Small intestine (tissue), 7 donors: ENCODE data around the gene ARG1. TPM values are rescaled to one million over a fixed set of nuclear protein-coding genes. Genes with fewer than 3 reads are reported as not detected.

Experiments used
- DNase-seq, 2 donors: peaks; one replicate each; pipeline versions ENCODE4 v3.0.0 to v3.0.0-alpha.2; 2013
- FAIRE-seq: peaks from 2 replicates; lab custom pipeline; 2012; peaks lifted over from hg19 to GRCh38; lab: Jason Lieb, UNC
- H3K27ac ChIP-seq, 3 donors: one replicate each; pipeline ENCODE4 v1.5.1; 2013; ENCODE audit warnings: low read length in 2 of 3, mild to moderate bottlenecking in 2 of 3, control low read depth in 1 of 3, inconsistent platforms in 1 of 3, low read depth in 1 of 3, moderate library complexity in 1 of 3
- H3K27me3 ChIP-seq, 3 donors: one replicate each; pipeline ENCODE4 v1.6.1; 2013; ENCODE audit warnings: low read length in 3 of 3, inconsistent platforms in 1 of 3; ENCODE audit not compliant: control insufficient read depth in 3 of 3, insufficient read depth in 3 of 3
- H3K36me3 ChIP-seq, 3 donors: one replicate each; pipeline ENCODE4 v1.6.1; 2013; ENCODE audit warnings: low read length in 3 of 3, inconsistent platforms in 1 of 3, low read depth in 1 of 3, mild to moderate bottlenecking in 1 of 3, moderate library complexity in 1 of 3; ENCODE audit not compliant: control insufficient read depth in 3 of 3, insufficient read depth in 2 of 3
- H3K4me1 ChIP-seq, 3 donors: one replicate each; pipeline ENCODE4 v1.6.1; 2013; ENCODE audit warnings: low read length in 2 of 3, inconsistent platforms in 1 of 3, low read depth in 1 of 3, mild to moderate bottlenecking in 1 of 3, moderate library complexity in 1 of 3; ENCODE audit not compliant: control insufficient read depth in 3 of 3, insufficient read depth in 2 of 3
- H3K4me3 ChIP-seq, 3 donors: one replicate each; pipeline ENCODE4 v1.5.1; 2013; ENCODE audit warnings: low read length in 3 of 3, control low read depth in 1 of 3, inconsistent platforms in 1 of 3, low read depth in 1 of 3, mild to moderate bottlenecking in 1 of 3, moderate library complexity in 1 of 3
- H3K9me3 ChIP-seq, 2 donors: one replicate each; pipeline ENCODE4 v1.6.1; 2013; ENCODE audit warnings: low read depth in 1 of 2, low read length in 1 of 2; ENCODE audit not compliant: control insufficient read depth in 2 of 2, insufficient read depth in 1 of 2
- WGBS, 3 donors: extraction: QIAGEN DNeasy Blood & Tissue Kit; methylation state at CpG; one replicate each; pipeline ENCODE4 v1.1.7; 2013; 5-methylcytosine and 5-hydroxymethylcytosine counted together
- polyA plus RNA-seq, 4 donors: library from polyadenylated mRNA; stranded (reverse) in 3 of 4; unstranded in 1 of 4; fragments of 200-250 nt in 3 of 4; fragments of 120-200 nt in 1 of 4; gene quantifications; one replicate each; pipeline versions ENCODE4 v1.2.1 to v1.2.3, GENCODE V29; 2013
- donor health status: healthy with polysubstance abuse.
- donor health status: control.
- donor health status: control.
- donor health status: Bipolar disorder and iron deficiency.
- donor health status: healthy.

ARG1 gene
- polyA plus RNA-seq, 4 donors, result 0.34 to 1.1 (median 0.49) TPM; not detected in 1

- Histone ChIP-seq H3K4me1 (no peaks in the 10 kb centered on the region), H3K27me3 (no peaks in the 10 kb centered on the region), H3K9me3 (no peaks in the 10 kb centered on the region), H3K27ac (no peak overlapping the region), H3K4me3 (no peak overlapping the region), H3K36me3 (peaks cover 13 to 32% (median 30%) of the 10 kb centered on the region in 3 donors)
- DNase-seq, result no peak
- no peak for FAIRE-seq
- WGBS, 3 donors, result 93 to 96% (median 95%) methylated on average over 11 of the region's 11 CpGs
Observed at GRCh38 chr6:131594074-131594473, 21.0 kb downstream of the ARG1 start.

- H3K9me3 ChIP-seq, result no peaks in the 10 kb centered on the region
- 95 to 100% (median 96%) methylated on average over 3 of the region's 3 CpGs for WGBS, 3 donors
- no peaks in the 10 kb centered on the region for H3K27me3 ChIP-seq
- no peaks in the 10 kb centered on the region for H3K4me1 ChIP-seq
- peak; percentile 2 to 11 for DNase-seq
- FAIRE-seq, result no peak
- no peak overlapping the region for H3K27ac ChIP-seq
- peaks cover 14 to 27% (median 26%) of the 10 kb centered on the region in 3 donors for H3K36me3 ChIP-seq
- no peak overlapping the region for H3K4me3 ChIP-seq
Observed at GRCh38 chr6:131597446-131597845, 24.4 kb downstream of the ARG1 start.

GRCh38 chr6:131600716-131601115 is 27.7 kb downstream of the ARG1 start:
- Histone ChIP-seq H3K4me1 (no peaks in the 10 kb centered on the region), H3K27ac (no peak overlapping the region), H3K9me3 (no peaks in the 10 kb centered on the region), H3K27me3 (no peaks in the 10 kb centered on the region), H3K36me3 (peaks cover 8 to 25% (median 16%) of the 10 kb centered on the region in 3 donors), H3K4me3 (no peak overlapping the region)
- DNase-seq (no peak), FAIRE-seq (no peak)
- 85 to 93% (median 90%) methylated on average over 4 of the region's 4 CpGs for WGBS, 3 donors

GRCh38 chr6:131602781-131603312 is 29.8 kb downstream of the ARG1 start:
- Histone ChIP-seq H3K27ac (peak overlapping the region in 1 of 3 donors; percentile 30), H3K27me3 (no peaks in the 10 kb centered on the region), H3K36me3 (peaks cover 9 to 22% (median 11%) of the 10 kb centered on the region in 3 donors), H3K9me3 (no peaks in the 10 kb centered on the region), H3K4me1 (no peaks in the 10 kb centered on the region), H3K4me3 (no peak overlapping the region)
- DNase-seq (peak; percentile 44 to 61), FAIRE-seq (peak; percentile 49)
- 73 to 77% (median 75%) methylated on average over 1 of the region's 1 CpG for WGBS, 3 donors

GRCh38 chr6:131613296-131613925 is 40.4 kb downstream of the ARG1 start:
- Histone ChIP-seq H3K27me3 (no peaks in the 10 kb centered on the region), H3K27ac (no peak overlapping the region), H3K4me3 (no peak overlapping the region), H3K9me3 (no peaks in the 10 kb centered on the region), H3K36me3 (peaks cover 4 to 20% (median 15%) of the 10 kb centered on the region in 3 donors), H3K4me1 (no peaks in the 10 kb centered on the region)
- FAIRE-seq (no peak), DNase-seq (no peak)
- WGBS, 3 donors, result 82 to 91% (median 86%) methylated on average over 5 of the region's 5 CpGs

GRCh38 chr6:131615275-131615674 is 42.2 kb downstream of the ARG1 start:
- H3K27ac ChIP-seq, result no peak overlapping the region
- H3K36me3 ChIP-seq, result peaks cover 4 to 21% (median 12%) of the 10 kb centered on the region in 3 donors
- WGBS, 3 donors, result 96 to 99% (median 96%) methylated on average over 4 of the region's 4 CpGs
- no peaks in the 10 kb centered on the region for H3K9me3 ChIP-seq
- H3K4me3 ChIP-seq, result no peak overlapping the region
- DNase-seq, result no peak
- no peak for FAIRE-seq
- no peaks in the 10 kb centered on the region for H3K27me3 ChIP-seq
- no peaks in the 10 kb centered on the region for H3K4me1 ChIP-seq

- peaks cover 2 to 6% (median 3%) of the 10 kb centered on the region in 3 donors for H3K4me1 ChIP-seq
- peak within 1 kb of the TSS; percentile 74 to 76 (median 75) for H3K4me3 ChIP-seq
- peak; percentile 96 to 98 for DNase-seq
- peak within 1 kb of the TSS; percentile 74 to 86 (median 83) for H3K27ac ChIP-seq
- H3K36me3 ChIP-seq, result peaks cover 3 to 8% (median 4%) of the 10 kb centered on the region in 3 donors
- H3K27me3 ChIP-seq, result no peaks in the 10 kb centered on the region
- FAIRE-seq, result no peak
- 0 to 1% (median 0%) methylated on average over 52 to 53 of the region's 53 CpGs for WGBS, 3 donors
- no peaks in the 10 kb centered on the region for H3K9me3 ChIP-seq
Observed at GRCh38 chr6:131627724-131628682, 55.0 kb downstream of the ARG1 start, which contains the start of gene MED23. MED23 (minus strand) TSS chr6:131628242; CDS start chr6:131628049, 193 bp downstream.

GRCh38 chr6:131628726-131629125 is 55.7 kb downstream of the ARG1 start:
- Histone ChIP-seq H3K9me3 (no peaks in the 10 kb centered on the region), H3K36me3 (peaks cover 3 to 5% (median 4%) of the 10 kb centered on the region in 3 donors), H3K27me3 (no peaks in the 10 kb centered on the region), H3K27ac (no peak overlapping the region), H3K4me1 (peaks cover 2 to 6% (median 3%) of the 10 kb centered on the region in 3 donors), H3K4me3 (peak overlapping the region in 1 of 3 donors; percentile 76)
- no peak for FAIRE-seq
- DNase-seq, result no peak
- WGBS, 3 donors, result 27 to 48% (median 31%) methylated on average over 1 of the region's 1 CpG
